Measurements from ENCODE around the gene ARHGEF16. TPM values are rescaled to one million over a fixed set of nuclear protein-coding genes. Genes with fewer than 3 reads are reported as not detected.

Gene ARHGEF16
- total and polyA plus RNA-seq, 2 experiments from 2014 or later: 24.8 to 36.2 TPM

- Histone ChIP-seq H3K4me3 (no peak overlapping the region), H3K9me2 (replicated peaks; ENCODE audit: insufficient read depth) (no peaks in the 10 kb centered on the region), H4K20me1 (ENCODE audit: insufficient read depth, poor library complexity, severe bottlenecking) (no peaks in the 10 kb centered on the region), H2AFZ (no peak overlapping the region), H3K36me3 (replicated peaks; ENCODE audit: insufficient read depth, low read depth) (no peaks in the 10 kb centered on the region), H3K4me1 (ENCODE audit: insufficient read depth) (peaks cover 44% of the 10 kb centered on the region), H3K27me3 (no peaks in the 10 kb centered on the region), H3K79me2 (peaks cover 19% of the 10 kb centered on the region), H3K9me3 (ENCODE audit: low read depth) (no peaks in the 10 kb centered on the region), H3K27ac (peak overlapping the region; percentile 95), H3K4me2 (peak overlapping the region; percentile 47)
- WGBS (ENCODE audit: low lambda C conversion rate, missing lambda C conversion rate): 47% methylated on average over 14 of the region's 14 CpGs
- DNase-seq (ENCODE audit: low spot score): peak; percentile 19
- TF ChIP-seq EZH2phosphoT487 (IDR thresholded peaks at IDR 0.05; ENCODE audit: low read depth, severe bottlenecking, unreplicated experiment): no peak
- no peak for TF ChIP-seq CTCF (IDR thresholded peaks at IDR 0.05; ENCODE audit: poor library complexity)
- no peak for TF ChIP-seq EZH2 (IDR thresholded peaks at IDR 0.05; ENCODE audit: borderline replicate concordance)
Measured at GRCh38 chr1:3460672-3461131, 6.2 kb downstream of the ARHGEF16 start.

DNA sequence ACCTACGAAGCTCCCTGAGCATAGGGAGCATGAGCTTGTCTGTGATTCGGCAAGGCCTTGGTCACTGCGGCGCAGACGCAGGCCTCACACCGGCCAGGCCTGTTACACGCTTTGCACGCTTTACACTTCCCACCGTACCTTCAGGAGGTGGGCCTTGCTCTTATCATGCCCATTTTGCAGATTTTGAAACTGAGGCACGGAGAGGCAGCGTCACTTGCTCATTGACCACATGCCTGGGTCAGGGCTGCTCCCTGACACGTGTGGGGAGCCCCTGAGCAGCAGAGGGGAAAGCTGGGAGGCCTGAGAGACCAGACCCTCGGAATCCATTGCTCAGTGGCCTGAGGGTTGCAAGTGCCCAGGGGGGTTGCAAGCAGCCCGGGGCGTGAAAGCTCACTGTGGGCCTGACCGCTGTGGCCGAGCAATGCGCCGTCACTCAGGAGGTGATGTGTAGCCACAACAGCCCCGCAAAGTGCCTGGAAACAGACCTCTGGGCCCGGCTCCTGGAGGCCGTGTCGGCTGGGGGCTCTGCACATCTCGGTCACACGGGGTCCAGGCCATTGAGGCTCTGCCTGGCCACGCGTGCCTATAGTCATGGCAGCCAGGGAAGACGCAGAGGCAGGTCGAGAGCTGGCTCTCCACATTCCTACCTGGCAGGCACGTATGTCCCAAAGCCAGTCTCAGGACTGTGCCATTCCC, 6.9 kb downstream of the ARHGEF16 start:
- Histone ChIP-seq H2AFZ (no peak overlapping the region), H3K9me3 (ENCODE audit: low read depth) (no peaks in the 10 kb centered on the region), H4K20me1 (ENCODE audit: insufficient read depth, poor library complexity, severe bottlenecking) (no peaks in the 10 kb centered on the region), H3K36me3 (replicated peaks; ENCODE audit: insufficient read depth, low read depth) (no peaks in the 10 kb centered on the region), H3K9me2 (replicated peaks; ENCODE audit: insufficient read depth) (no peaks in the 10 kb centered on the region), H3K79me2 (peaks cover 15% of the 10 kb centered on the region), H3K4me1 (ENCODE audit: insufficient read depth) (peaks cover 44% of the 10 kb centered on the region), H3K4me2 (peak overlapping the region; percentile 47), H3K27me3 (no peaks in the 10 kb centered on the region), H3K27ac (peak overlapping the region; percentile 95), H3K4me3 (no peak overlapping the region)
- no peak for DNase-seq (ENCODE audit: low spot score)
- TF ChIP-seq EZH2 (IDR thresholded peaks at IDR 0.05; ENCODE audit: borderline replicate concordance) (no peak), EZH2phosphoT487 (IDR thresholded peaks at IDR 0.05; ENCODE audit: low read depth, severe bottlenecking, unreplicated experiment) (no peak), CTCF (IDR thresholded peaks at IDR 0.05; ENCODE audit: poor library complexity) (no peak)
- 96% methylated on average over 30 of the region's 30 CpGs for WGBS (ENCODE audit: low lambda C conversion rate, missing lambda C conversion rate)

DNA sequence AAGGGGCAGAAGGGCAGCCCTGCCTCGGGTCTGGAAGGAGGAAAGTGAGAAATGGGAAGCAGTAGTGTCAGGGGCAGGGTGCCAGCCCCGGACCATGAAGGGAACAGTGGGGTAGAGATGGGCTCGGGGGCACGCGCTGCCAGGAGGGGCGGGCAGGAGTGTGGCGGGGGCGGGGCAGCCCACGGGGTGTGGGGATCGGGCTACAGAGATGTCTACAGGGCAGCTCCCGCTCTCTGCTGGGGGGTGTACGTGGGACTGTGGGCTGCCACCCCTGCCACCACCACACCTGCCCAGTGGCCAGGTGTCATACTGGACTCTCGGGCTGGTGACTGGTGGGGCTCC, 7.4 kb downstream of the ARHGEF16 start:
- Histone ChIP-seq H3K79me2 (peaks cover 15% of the 10 kb centered on the region), H3K4me2 (no peak overlapping the region), H3K9me2 (replicated peaks; ENCODE audit: insufficient read depth) (no peaks in the 10 kb centered on the region), H3K4me3 (no peak overlapping the region), H3K4me1 (ENCODE audit: insufficient read depth) (peaks cover 42% of the 10 kb centered on the region), H3K27me3 (no peaks in the 10 kb centered on the region), H4K20me1 (ENCODE audit: insufficient read depth, poor library complexity, severe bottlenecking) (no peaks in the 10 kb centered on the region), H2AFZ (no peak overlapping the region), H3K9me3 (ENCODE audit: low read depth) (no peaks in the 10 kb centered on the region), H3K36me3 (replicated peaks; ENCODE audit: insufficient read depth, low read depth) (no peaks in the 10 kb centered on the region), H3K27ac (no peak overlapping the region)
- no peak for DNase-seq (ENCODE audit: low spot score)
- no peak for TF ChIP-seq EZH2 (IDR thresholded peaks at IDR 0.05; ENCODE audit: borderline replicate concordance)
- TF ChIP-seq EZH2phosphoT487 (IDR thresholded peaks at IDR 0.05; ENCODE audit: low read depth, severe bottlenecking, unreplicated experiment): no peak
- TF ChIP-seq CTCF (IDR thresholded peaks at IDR 0.05; ENCODE audit: poor library complexity): no peak
- WGBS (ENCODE audit: low lambda C conversion rate, missing lambda C conversion rate): 97% methylated on average over 8 of the region's 13 CpGs
